Cardiac muscle cell (in vitro differentiated cells and primary cell): Measurements from ENCODE around the gene CCT8. TPM values are rescaled to one million over a fixed set of nuclear protein-coding genes. Genes with fewer than 3 reads are reported as not detected.

Experiments
- DNase-seq, 2 donors: peaks; one replicate each; pipeline versions ENCODE4 v3.0.0 to v3.0.0-alpha.2; 2010 to 2017; ENCODE audit warnings: low read depth in 1 of 2, low spot score in 1 of 2
- H3K27ac ChIP-seq: fragments of 200-600 bp; sonication (generic); 2 replicates; pipeline ENCODE4 v1.5.1; 2016
- H3K27me3 ChIP-seq: fragments of 200-600 bp; sonication (generic); 2 replicates; pipeline ENCODE4 v1.6.0; 2016; ENCODE audit warnings: control low read depth
- H3K36me3 ChIP-seq: fragments of 200-600 bp; sonication (generic); 2 replicates; pipeline ENCODE4 v1.5.1; 2016; ENCODE audit warnings: control low read depth
- H3K4me1 ChIP-seq: fragments of 200-600 bp; sonication (generic); 2 replicates; pipeline ENCODE4 v1.8.1; 2017; ENCODE audit warnings: low read depth, mild to moderate bottlenecking, mixed run types
- H3K4me3 ChIP-seq: fragments of 200-600 bp; sonication (generic); 2 replicates; pipeline ENCODE4 v1.5.1; 2016; ENCODE audit warnings: mild to moderate bottlenecking
- H3K9me3 ChIP-seq: fragments of 200-600 bp; sonication (generic); 2 replicates; pipeline ENCODE4 v1.5.1; 2017; ENCODE audit warnings: low read depth, mild to moderate bottlenecking, control low read depth
- polyA plus RNA-seq: library from polyadenylated mRNA; unstranded; fragments of >200 nt; fragmentation: Nextera tagmentation; extraction: Ambion mirVana; gene quantifications from 2 replicates; pipeline ENCODE4 v1.2.1, GENCODE V29; 2016
- total RNA-seq: library from RNA; depleted of rRNA; stranded (reverse); fragments of >200 nt; gene quantifications from 2 replicates; pipeline ENCODE4 v1.2.3, GENCODE V29; 2016
- TF ChIP-seq, protein P1 (sequence below): IDR thresholded peaks from 2 replicates; pipeline ENCODE4 v1.5.1; 2012; ENCODE audit warnings: low read depth, mild to moderate bottlenecking, low read length

Gene CCT8
- total and polyA plus RNA-seq, 2 experiments from 2014 or later, result 147 to 216 TPM

DNA sequence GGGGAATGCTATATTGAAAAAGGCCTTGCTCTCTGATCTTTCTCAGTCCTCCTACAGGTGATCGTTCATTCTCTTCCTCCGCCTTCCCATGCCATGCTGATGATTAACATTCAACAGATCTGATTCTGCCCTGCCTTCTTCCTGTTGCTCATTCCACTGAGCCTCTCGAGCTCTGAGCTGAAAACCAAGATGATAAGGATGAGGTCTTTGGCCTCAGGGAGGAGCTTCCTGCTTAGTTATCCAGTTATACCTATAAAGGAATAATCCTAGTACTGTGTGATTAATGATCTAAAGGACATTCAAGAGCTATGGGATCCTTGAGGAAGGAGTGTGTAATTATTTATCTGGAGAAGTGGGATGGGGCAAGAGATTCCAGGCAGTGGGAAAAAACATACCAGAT, 31.8 kb upstream of the CCT8 start:
- Histone ChIP-seq H3K4me1 (no peaks in the 10 kb centered on the region), H3K36me3 (no peaks in the 10 kb centered on the region), H3K9me3 (no peaks in the 10 kb centered on the region), H3K27ac (no peak overlapping the region), H3K4me3 (no peak overlapping the region), H3K27me3 (no peaks in the 10 kb centered on the region)
- TF ChIP-seq, protein P1, sequence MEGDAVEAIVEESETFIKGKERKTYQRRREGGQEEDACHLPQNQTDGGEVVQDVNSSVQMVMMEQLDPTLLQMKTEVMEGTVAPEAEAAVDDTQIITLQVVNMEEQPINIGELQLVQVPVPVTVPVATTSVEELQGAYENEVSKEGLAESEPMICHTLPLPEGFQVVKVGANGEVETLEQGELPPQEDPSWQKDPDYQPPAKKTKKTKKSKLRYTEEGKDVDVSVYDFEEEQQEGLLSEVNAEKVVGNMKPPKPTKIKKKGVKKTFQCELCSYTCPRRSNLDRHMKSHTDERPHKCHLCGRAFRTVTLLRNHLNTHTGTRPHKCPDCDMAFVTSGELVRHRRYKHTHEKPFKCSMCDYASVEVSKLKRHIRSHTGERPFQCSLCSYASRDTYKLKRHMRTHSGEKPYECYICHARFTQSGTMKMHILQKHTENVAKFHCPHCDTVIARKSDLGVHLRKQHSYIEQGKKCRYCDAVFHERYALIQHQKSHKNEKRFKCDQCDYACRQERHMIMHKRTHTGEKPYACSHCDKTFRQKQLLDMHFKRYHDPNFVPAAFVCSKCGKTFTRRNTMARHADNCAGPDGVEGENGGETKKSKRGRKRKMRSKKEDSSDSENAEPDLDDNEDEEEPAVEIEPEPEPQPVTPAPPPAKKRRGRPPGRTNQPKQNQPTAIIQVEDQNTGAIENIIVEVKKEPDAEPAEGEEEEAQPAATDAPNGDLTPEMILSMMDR, result no peak
- DNase-seq, result peak in 1 of 2 donors; percentile 44

DNA sequence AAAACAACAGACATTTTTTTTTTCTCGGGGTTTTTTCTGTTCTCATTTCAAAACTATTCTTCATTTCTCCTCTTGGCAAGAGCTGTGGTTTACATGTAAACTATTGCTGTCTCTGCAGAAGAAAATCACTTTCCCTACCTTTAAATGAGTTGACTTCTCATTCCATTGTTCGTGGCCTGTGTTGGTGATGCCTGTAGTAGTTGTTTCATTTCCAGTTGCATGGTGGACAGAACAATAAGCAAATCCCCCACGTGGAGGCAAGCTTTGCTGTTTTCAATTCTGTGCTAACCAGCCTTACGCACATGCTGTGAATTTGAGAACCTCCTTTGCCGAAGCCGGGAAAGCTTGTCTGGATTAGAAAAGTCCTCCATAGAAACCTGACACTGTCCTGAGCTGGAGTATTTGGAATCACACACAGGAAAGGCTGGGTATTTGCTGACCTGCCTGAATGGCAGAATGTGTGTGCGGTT, 30.8 kb upstream of the CCT8 start:
- Histone ChIP-seq H3K27me3 (no peaks in the 10 kb centered on the region), H3K9me3 (no peaks in the 10 kb centered on the region), H3K4me3 (no peak overlapping the region), H3K4me1 (no peaks in the 10 kb centered on the region), H3K36me3 (no peaks in the 10 kb centered on the region), H3K27ac (no peak overlapping the region)
- DNase-seq, result no peak
- TF ChIP-seq, protein P1, result no peak

DNA sequence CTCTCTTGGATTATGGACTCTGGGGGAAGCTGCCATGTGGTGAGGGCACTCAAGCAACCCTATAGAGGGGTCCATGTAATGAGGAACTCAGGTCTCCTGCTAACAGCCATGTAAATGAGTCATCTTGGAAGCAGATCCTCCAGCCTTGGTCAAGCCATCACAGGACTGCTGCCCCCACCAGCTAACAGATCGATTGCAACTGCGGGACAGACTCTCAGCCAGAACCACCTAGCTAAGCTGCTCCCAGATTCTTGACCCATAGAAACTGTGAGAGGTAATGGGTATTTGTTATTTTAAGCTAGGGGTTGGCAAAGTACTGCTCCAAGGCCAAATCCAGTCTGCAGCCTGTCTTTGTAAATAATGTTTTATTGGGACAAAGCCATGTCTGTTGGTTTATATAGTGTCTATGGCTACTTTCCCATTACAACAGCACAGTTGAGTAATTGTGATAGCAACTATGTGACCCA, 29.4 kb upstream of the CCT8 start:
- TF ChIP-seq, protein P1, result no peak
- H3K27ac ChIP-seq, result no peak overlapping the region
- no peaks in the 10 kb centered on the region for H3K27me3 ChIP-seq
- DNase-seq, result no peak
- no peaks in the 10 kb centered on the region for H3K4me1 ChIP-seq
- H3K4me3 ChIP-seq, result no peak overlapping the region
- no peaks in the 10 kb centered on the region for H3K9me3 ChIP-seq
- H3K36me3 ChIP-seq, result no peaks in the 10 kb centered on the region

DNA sequence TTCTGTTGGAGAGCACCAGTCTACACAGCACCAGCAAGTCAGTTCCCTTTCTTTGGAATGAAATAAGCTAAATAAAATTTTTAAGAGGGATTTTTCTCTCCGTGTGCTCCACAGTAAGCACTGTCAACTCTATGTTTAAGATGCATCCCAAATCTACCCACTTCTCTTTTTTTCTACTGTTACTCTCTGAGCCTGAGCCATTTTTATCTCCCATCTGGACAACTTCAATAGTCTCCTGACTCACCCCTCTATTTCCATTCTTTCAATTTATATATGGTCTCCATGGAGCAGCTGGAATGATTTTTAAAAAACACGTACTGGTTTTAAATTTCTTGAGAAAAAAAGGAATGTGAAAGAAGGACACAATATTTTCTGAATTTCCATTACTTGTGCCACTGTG, 24.7 kb upstream of the CCT8 start:
- no peak overlapping the region for H3K27ac ChIP-seq

DNA sequence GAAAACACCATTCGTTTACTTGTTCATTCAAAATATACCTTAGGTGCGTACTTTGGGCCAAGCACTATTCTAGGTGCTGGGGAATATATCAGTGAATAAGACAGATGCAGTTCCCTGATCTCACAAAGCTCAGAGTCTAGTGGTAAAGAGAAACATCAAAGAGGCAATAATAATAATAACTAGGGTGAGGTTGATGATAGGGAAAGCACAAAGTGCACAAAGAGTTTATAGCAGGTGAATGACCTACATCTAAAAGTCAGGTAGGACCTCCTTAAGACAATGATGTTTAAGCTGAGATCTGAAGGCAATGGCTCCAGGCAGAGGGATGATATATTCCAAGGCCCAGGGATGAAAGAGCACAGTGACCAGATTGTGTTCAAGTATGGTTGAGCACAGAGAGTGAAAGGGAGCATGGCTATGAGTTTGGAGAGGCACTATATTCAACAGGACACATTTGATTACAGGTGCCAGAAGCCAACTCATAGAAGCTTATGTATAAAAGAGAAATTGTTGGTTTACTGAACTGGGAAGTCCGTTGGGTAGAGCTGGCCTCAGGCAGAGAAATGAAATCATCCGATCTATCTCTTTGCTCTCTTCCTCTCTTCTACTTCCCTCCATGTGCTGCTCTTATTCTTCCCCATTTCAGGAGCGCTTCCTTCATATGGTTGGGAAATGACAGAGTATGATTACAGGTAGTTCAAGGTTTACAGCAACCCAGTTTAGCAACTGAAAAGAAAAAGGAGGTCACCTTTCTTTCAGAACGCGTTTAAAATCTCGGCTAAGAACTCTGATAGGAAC, 23.0 kb upstream of the CCT8 start:
- TF ChIP-seq, protein P1, result no peak
- no peak for DNase-seq
- H3K27ac ChIP-seq, result no peak overlapping the region
- no peaks in the 10 kb centered on the region for H3K36me3 ChIP-seq
- no peaks in the 10 kb centered on the region for H3K27me3 ChIP-seq
- H3K4me1 ChIP-seq, result no peaks in the 10 kb centered on the region
- no peak overlapping the region for H3K4me3 ChIP-seq
- H3K9me3 ChIP-seq, result no peaks in the 10 kb centered on the region

More for the DNA sequence above, 24.7 kb upstream of the CCT8 start:
- Histone ChIP-seq H3K36me3 (no peaks in the 10 kb centered on the region), H3K27me3 (no peaks in the 10 kb centered on the region), H3K9me3 (no peaks in the 10 kb centered on the region), H3K4me1 (no peaks in the 10 kb centered on the region), H3K4me3 (no peak overlapping the region)
- DNase-seq, result no peak
- TF ChIP-seq, protein P1, result no peak
